ENCODE results near the gene CUL9. TPM values are rescaled to one million over a fixed set of nuclear protein-coding genes. Genes with fewer than 3 reads are reported as not detected.

CUL9 gene
- total RNA-seq, 1 experiment from 2014 or later, result 30.4 TPM

DNA sequence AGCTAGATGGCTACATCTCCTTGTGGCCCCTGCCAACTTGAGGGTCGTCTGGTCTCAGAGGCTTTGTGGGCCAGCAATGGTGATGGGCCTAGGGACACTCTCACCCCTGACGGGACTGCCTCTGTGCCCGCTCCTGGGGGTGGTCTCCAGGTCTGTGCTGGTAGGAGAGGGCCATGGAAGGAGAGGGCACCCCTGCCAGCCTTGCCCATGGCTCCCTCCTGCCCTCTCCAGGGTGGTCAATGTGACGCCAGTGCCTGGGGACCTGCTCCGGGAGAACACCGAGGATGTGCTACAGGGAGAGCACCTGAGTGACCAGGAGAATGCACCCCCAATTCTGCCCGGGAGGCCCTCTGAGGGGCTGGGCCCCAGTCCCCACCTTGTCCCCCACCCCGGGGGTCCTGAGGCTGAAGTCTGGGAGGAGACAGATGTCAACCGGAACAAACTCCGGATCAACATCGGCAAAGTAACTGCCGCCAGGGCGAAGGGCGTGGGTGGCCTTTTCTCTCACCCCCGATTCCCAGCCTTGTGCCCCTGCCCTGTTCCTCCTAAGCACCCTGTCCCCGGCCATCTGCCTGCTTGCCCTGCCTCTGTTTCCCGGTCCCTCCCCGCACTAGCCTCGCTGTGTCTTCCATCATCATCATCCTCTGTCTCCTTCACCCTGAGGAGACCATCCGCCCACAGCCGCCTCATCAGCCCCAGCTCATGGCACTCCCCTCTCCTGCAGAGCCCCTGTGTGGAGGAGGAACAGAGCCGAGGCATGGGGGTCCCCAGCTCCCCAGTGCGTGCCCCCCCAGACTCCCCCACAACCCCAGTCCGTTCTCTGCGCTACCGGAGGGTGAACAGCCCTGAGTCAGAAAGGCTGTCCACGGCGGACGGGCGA is 77.1 kb downstream of the CUL9 start:
- POLR2A ChIA-PET (ENCODE audit: unreplicated experiment), result interaction anchor here (0.7 kb wide), 1 partner anchor 78 kb away, joined by 9 read pairs; no protein-coding TSS in a partner anchor
- no peaks in the 10 kb centered on the region for H3K9me2 ChIP-seq (replicated peaks; ENCODE audit: low read length)
- no peak overlapping the region for H3K27ac ChIP-seq (ENCODE audit: low read length)
- BruUV-seq (replicated peaks), result no TSS peak
- H2AFZ ChIP-seq (ENCODE audit: low read length), result no peak overlapping the region
- no peak for TF ChIP-seq CTCF (conservative IDR thresholded peaks at IDR 0.05; ENCODE audit: low read depth, low read length)
- no peak for TF ChIP-seq EZH2 (IDR thresholded peaks at IDR 0.05; ENCODE audit: low read length, unreplicated experiment)
- TF ChIP-seq EZH2phosphoT487 (IDR thresholded peaks at IDR 0.05; ENCODE audit: borderline replicate concordance, low read length), result no peak
- no peaks in the 10 kb centered on the region for H3K27me3 ChIP-seq (ENCODE audit: low read length)
- H3K9me3 ChIP-seq (ENCODE audit: low read length), result no peaks in the 10 kb centered on the region
- no peaks in the 10 kb centered on the region; the same call in 1 of the 2 replicates for H3K36me3 ChIP-seq (ENCODE audit: low read depth, low read length)
- H3K79me2 ChIP-seq (ENCODE audit: low read length), result no peaks in the 10 kb centered on the region
- H3K4me1 ChIP-seq (ENCODE audit: insufficient read depth, low read length), result no peaks in the 10 kb centered on the region
- H3F3A ChIP-seq (ENCODE audit: low read length, unreplicated experiment), result no peaks in the 10 kb centered on the region
- no peaks in the 10 kb centered on the region for H4K20me1 ChIP-seq (ENCODE audit: low read length)
- intact Hi-C loops (cut with micrococcal nuclease), result no loop called here
- CTCF ChIA-PET, result no interaction called here
- ATAC-seq (no peak), DNase-seq (no peak)
- no peak overlapping the region for H3K4me3 ChIP-seq (ENCODE audit: low read length)
- no peak overlapping the region for H3K9ac ChIP-seq (ENCODE audit: low read length)
- H3K4me2 ChIP-seq (ENCODE audit: low read length), result no peak overlapping the region

- ATAC-seq (no peak), DNase-seq (no peak)
- ChIA-PET POLR2A (ENCODE audit: unreplicated experiment) (interaction anchor here (0.6 kb wide), 1 partner anchor 112 kb away, joined by 3 read pairs; no protein-coding TSS in a partner anchor), CTCF (no interaction called here)
- Histone ChIP-seq H3K4me2 (ENCODE audit: low read length) (no peak overlapping the region), H3K9ac (ENCODE audit: low read length) (no peak overlapping the region), H4K20me1 (ENCODE audit: low read length) (no peaks in the 10 kb centered on the region), H3K9me2 (replicated peaks; ENCODE audit: low read length) (no peaks in the 10 kb centered on the region), H3K36me3 (ENCODE audit: low read depth, low read length) (no peaks in the 10 kb centered on the region; the same call in 1 of the 2 replicates), H3F3A (ENCODE audit: low read length, unreplicated experiment) (no peaks in the 10 kb centered on the region), H3K9me3 (ENCODE audit: low read length) (no peaks in the 10 kb centered on the region), H3K4me1 (ENCODE audit: insufficient read depth, low read length) (no peaks in the 10 kb centered on the region), H3K79me2 (ENCODE audit: low read length) (no peaks in the 10 kb centered on the region), H3K4me3 (ENCODE audit: low read length) (no peak overlapping the region), H2AFZ (ENCODE audit: low read length) (no peak overlapping the region), H3K27me3 (ENCODE audit: low read length) (no peaks in the 10 kb centered on the region), H3K27ac (ENCODE audit: low read length) (no peak overlapping the region)
- intact Hi-C loops (cut with micrococcal nuclease), result loop anchor here (5.0 kb wide), 1 partner anchor 247 kb away; no protein-coding TSS in a partner anchor
- TF ChIP-seq EZH2phosphoT487 (IDR thresholded peaks at IDR 0.05; ENCODE audit: borderline replicate concordance, low read length), result no peak
- TF ChIP-seq EZH2 (IDR thresholded peaks at IDR 0.05; ENCODE audit: low read length, unreplicated experiment), result no peak
- TF ChIP-seq CTCF (conservative IDR thresholded peaks at IDR 0.05; ENCODE audit: low read depth, low read length), result no peak
- no TSS peak for BruUV-seq (replicated peaks)
These were observed 78.8 kb downstream of the CUL9 start for GRCh38 chr6:43260791-43261190.

- Histone ChIP-seq H2AFZ (ENCODE audit: low read length) (no peak overlapping the region), H3K36me3 (ENCODE audit: low read depth, low read length) (no peaks in the 10 kb centered on the region; the same call in 1 of the 2 replicates), H3K4me3 (ENCODE audit: low read length) (no peak overlapping the region), H4K20me1 (ENCODE audit: low read length) (no peaks in the 10 kb centered on the region), H3K79me2 (ENCODE audit: low read length) (no peaks in the 10 kb centered on the region), H3K9me2 (replicated peaks; ENCODE audit: low read length) (no peaks in the 10 kb centered on the region), H3K4me1 (ENCODE audit: insufficient read depth, low read length) (no peaks in the 10 kb centered on the region), H3F3A (ENCODE audit: low read length, unreplicated experiment) (no peaks in the 10 kb centered on the region), H3K9ac (ENCODE audit: low read length) (no peak overlapping the region), H3K27ac (ENCODE audit: low read length) (no peak overlapping the region), H3K9me3 (ENCODE audit: low read length) (no peaks in the 10 kb centered on the region), H3K27me3 (ENCODE audit: low read length) (no peaks in the 10 kb centered on the region), H3K4me2 (ENCODE audit: low read length) (no peak overlapping the region)
- ChIA-PET CTCF (no interaction called here), POLR2A (ENCODE audit: unreplicated experiment) (no interaction called here)
- TF ChIP-seq EZH2 (IDR thresholded peaks at IDR 0.05; ENCODE audit: low read length, unreplicated experiment) (no peak), EZH2phosphoT487 (IDR thresholded peaks at IDR 0.05; ENCODE audit: borderline replicate concordance, low read length) (no peak), CTCF (conservative IDR thresholded peaks at IDR 0.05; ENCODE audit: low read depth, low read length) (no peak)
- no peak for DNase-seq
- intact Hi-C loops (cut with micrococcal nuclease), result loop anchor here (5.0 kb wide), 1 partner anchor 246 kb away; no protein-coding TSS in a partner anchor
- ATAC-seq, result no peak
- no TSS peak for BruUV-seq (replicated peaks)
These were observed 79.2 kb downstream of the CUL9 start for GRCh38 chr6:43261198-43261597.
